KMS-11 (cell line): ENCODE results near the gene SPRN.

Source experiments
- H2AFZ ChIP-seq: fragments of 200-600 bp; sonication (generic); 2 replicates; pipeline ENCODE4 v1.6.1; 2016; ENCODE audit warnings: antibody characterized with exemption, mixed run types, low read depth
- H3K27ac ChIP-seq: fragments of 200-600 bp; sonication (generic); 2 replicates; pipeline ENCODE4 v1.6.1; 2016; ENCODE audit warnings: mild to moderate bottlenecking, mixed run types
- H3K27me3 ChIP-seq: fragments of 200-600 bp; sonication (generic); 2 replicates; pipeline ENCODE4 v1.6.1; 2017; ENCODE audit warnings: mild to moderate bottlenecking, low read depth, mixed run types, moderate library complexity; ENCODE audit not compliant: insufficient read depth
- H3K36me3 ChIP-seq: fragments of 200-600 bp; sonication (generic); 2 replicates; pipeline ENCODE4 v1.6.1; 2017; ENCODE audit warnings: mild to moderate bottlenecking, mixed run types; ENCODE audit not compliant: insufficient read depth
- H3K4me1 ChIP-seq: fragments of 200-600 bp; sonication (generic); 2 replicates; pipeline ENCODE4 v1.6.1; 2016; ENCODE audit warnings: mild to moderate bottlenecking, low read depth, mixed run types; ENCODE audit not compliant: poor library complexity, severe bottlenecking
- H3K4me2 ChIP-seq: fragments of 200-600 bp; sonication (generic); 2 replicates; pipeline ENCODE4 v1.7.0; 2016; ENCODE audit warnings: mild to moderate bottlenecking, mixed run types
- H3K4me3 ChIP-seq: fragments of 200-600 bp; sonication (generic); IDR thresholded peaks from 2 replicates; pipeline ENCODE4 v1.6.1; 2017; ENCODE audit warnings: low read depth, low read length, mixed read lengths; ENCODE audit not compliant: insufficient read depth
- H3K79me2 ChIP-seq: fragments of 200-600 bp; sonication (generic); 2 replicates; pipeline ENCODE4 v1.6.1; 2016; ENCODE audit warnings: low read depth, mixed run types; ENCODE audit not compliant: insufficient read depth
- H3K9ac ChIP-seq: fragments of 200-600 bp; sonication (generic); 2 replicates; pipeline ENCODE4 v1.6.1; 2016; ENCODE audit warnings: mild to moderate bottlenecking, mixed run types
- H4K20me1 ChIP-seq: fragments of 200-600 bp; sonication (generic); 2 replicates; pipeline ENCODE4 v1.6.1; 2016; ENCODE audit warnings: mild to moderate bottlenecking, mixed run types; ENCODE audit not compliant: insufficient read depth
- TF ChIP-seq, protein P1 (sequence below): fragments of 200-600 bp; sonication (generic); conservative IDR thresholded peaks from 2 replicates; pipeline ENCODE4 v1.6.1; 2017; ENCODE audit warnings: low read depth, mild to moderate bottlenecking, antibody characterized with exemption, low read length, moderate library complexity, mixed read lengths

The SPRN gene

DNA sequence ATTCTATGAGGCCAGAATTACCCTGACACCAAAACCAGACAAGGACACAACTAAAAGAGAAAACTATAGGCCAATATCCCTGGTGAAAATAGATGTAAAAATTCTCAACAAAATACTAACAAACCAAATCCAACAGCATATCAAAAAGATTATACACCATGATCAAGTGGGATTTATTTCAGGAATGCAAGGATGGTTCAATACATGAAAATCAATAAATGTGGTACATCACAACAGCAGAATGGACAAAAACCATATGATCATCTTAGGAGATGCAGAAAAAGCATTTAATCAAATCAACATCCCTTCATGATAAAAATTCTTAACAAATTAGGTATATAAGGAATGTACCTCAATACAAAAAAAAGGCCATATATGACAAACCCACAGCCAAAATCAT lies 23.7 kb upstream of the SPRN start:
- Histone ChIP-seq H4K20me1 (no peaks in the 10 kb centered on the region), H3K36me3 (no peaks in the 10 kb centered on the region), H3K4me1 (no peaks in the 10 kb centered on the region), H3K27ac (no peak overlapping the region), H3K27me3 (no peaks in the 10 kb centered on the region), H3K4me3 (no peak overlapping the region), H3K9ac (no peak overlapping the region), H2AFZ (no peak overlapping the region), H3K79me2 (no peaks in the 10 kb centered on the region), H3K4me2 (no peak overlapping the region)
- TF ChIP-seq, protein P1, sequence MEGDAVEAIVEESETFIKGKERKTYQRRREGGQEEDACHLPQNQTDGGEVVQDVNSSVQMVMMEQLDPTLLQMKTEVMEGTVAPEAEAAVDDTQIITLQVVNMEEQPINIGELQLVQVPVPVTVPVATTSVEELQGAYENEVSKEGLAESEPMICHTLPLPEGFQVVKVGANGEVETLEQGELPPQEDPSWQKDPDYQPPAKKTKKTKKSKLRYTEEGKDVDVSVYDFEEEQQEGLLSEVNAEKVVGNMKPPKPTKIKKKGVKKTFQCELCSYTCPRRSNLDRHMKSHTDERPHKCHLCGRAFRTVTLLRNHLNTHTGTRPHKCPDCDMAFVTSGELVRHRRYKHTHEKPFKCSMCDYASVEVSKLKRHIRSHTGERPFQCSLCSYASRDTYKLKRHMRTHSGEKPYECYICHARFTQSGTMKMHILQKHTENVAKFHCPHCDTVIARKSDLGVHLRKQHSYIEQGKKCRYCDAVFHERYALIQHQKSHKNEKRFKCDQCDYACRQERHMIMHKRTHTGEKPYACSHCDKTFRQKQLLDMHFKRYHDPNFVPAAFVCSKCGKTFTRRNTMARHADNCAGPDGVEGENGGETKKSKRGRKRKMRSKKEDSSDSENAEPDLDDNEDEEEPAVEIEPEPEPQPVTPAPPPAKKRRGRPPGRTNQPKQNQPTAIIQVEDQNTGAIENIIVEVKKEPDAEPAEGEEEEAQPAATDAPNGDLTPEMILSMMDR, result no peak

DNA sequence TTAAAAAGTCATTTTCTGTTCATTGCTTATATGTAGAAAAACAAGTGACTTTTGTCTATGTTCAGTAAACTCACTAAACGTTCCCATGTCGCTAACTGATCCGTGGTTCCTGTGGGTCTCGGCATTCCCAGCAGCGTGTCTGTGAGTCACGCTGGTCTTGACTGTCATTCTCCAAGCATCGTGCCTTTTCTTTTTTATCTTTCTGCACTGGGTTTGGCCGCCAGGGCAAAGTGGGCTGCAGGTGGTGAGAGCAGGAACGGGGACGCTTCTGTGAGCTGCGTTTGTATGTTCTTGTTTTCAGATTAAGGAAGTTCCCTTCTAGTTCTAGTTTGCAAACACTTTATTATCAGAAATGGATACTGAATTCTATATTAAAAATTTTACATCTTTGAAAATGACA lies 22.6 kb upstream of the SPRN start:
- H3K27me3 ChIP-seq, result no peaks in the 10 kb centered on the region
- TF ChIP-seq, protein P1, result no peak
- no peak overlapping the region for H3K4me3 ChIP-seq
- no peak overlapping the region for H3K27ac ChIP-seq
- no peaks in the 10 kb centered on the region for H4K20me1 ChIP-seq
- no peaks in the 10 kb centered on the region for H3K36me3 ChIP-seq
- H3K4me2 ChIP-seq, result no peak overlapping the region
- no peak overlapping the region for H2AFZ ChIP-seq
- no peak overlapping the region for H3K9ac ChIP-seq
- no peaks in the 10 kb centered on the region for H3K4me1 ChIP-seq
- no peaks in the 10 kb centered on the region for H3K79me2 ChIP-seq

DNA sequence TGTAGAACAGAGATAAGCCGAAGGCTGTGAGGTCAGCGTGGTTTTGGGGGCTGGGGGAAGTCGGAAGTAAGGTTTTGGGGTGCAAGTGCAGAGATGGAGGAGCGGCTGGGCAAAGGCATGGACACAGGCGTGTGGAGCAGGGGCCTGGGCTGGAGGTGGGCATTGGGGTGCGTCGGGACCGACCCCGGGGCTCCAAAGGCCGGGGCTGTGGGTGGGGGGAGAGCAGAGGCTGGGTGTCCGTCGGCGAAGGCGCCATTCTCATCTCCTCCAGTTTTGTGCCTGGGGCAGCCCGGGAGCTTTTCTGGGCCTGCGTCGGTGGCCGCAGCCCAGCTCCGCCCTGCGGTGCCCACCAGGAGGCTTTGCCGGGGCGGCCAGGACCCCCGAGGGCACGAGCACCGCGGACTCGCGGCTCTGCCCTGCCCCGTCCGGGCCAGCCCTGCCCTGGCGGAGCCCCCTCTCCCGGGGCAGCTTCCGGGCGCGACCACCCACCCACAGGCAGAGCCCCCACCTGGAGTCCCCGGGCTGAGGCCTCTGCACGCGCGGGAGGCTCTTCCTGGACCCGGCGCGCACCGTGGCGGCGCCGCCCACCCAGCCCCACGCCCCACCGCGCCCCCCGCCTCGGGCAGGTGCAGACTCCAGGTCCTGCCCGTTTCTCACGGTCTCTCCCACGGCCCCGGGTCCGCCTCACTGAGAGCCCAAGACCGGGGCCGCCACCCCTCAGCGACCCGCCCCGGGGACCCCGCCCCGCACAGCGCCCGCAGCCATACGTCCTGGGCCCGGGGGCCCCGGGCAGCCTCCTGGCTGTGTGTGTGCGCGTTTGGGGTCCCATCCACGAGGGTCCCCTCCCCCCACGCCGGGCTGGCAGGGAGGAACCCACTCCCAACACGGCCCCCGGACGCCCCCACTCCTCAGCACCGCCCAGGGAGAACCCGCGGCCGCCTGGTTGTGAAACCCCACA lies 21.6 kb upstream of the SPRN start:
- H3K9ac ChIP-seq, result no peak overlapping the region

DNA sequence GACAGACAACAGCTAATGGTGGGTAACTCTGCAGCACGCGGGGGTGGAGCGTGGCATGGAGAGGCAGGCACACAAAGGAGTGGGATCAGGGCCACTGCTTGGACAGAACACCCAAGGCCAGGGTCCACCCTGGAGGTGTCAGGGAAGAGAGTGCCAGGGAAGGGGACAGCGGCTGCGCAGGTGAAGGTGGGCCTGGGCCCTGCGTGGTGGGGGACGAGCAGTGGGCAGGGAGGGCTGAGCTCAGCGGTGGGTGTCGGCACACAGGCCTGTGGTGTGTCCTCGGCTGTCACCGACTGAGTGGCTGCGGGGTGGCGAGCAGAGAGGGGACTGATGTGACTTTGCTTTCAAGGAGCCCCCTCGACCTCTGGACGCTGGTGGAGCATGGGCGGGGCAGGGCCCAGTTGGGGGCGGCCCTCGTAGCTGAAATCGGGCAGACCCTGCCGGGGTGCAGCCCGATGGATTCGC lies 20.9 kb upstream of the SPRN start:
- no peaks in the 10 kb centered on the region for H3K27me3 ChIP-seq
- TF ChIP-seq, protein P1, result no peak

More for the DNA sequence above, 21.6 kb upstream of the SPRN start:
- Histone ChIP-seq H4K20me1 (no peaks in the 10 kb centered on the region), H2AFZ (no peak overlapping the region), H3K4me3 (no peak overlapping the region), H3K4me1 (no peaks in the 10 kb centered on the region), H3K27ac (no peak overlapping the region), H3K36me3 (no peaks in the 10 kb centered on the region), H3K27me3 (no peaks in the 10 kb centered on the region), H3K4me2 (no peak overlapping the region), H3K79me2 (no peaks in the 10 kb centered on the region)
- TF ChIP-seq, protein P1, result no peak

More for the DNA sequence above, 20.9 kb upstream of the SPRN start:
- no peak overlapping the region for H3K4me3 ChIP-seq
- no peaks in the 10 kb centered on the region for H4K20me1 ChIP-seq
- no peak overlapping the region for H3K9ac ChIP-seq
- no peaks in the 10 kb centered on the region for H3K4me1 ChIP-seq
- H3K36me3 ChIP-seq, result no peaks in the 10 kb centered on the region
- H3K4me2 ChIP-seq, result no peak overlapping the region
- H3K79me2 ChIP-seq, result no peaks in the 10 kb centered on the region
- H2AFZ ChIP-seq, result no peak overlapping the region
- no peak overlapping the region for H3K27ac ChIP-seq
